Smooth muscle cell (in vitro differentiated cells): ENCODE results near the gene PATL1. TPM values are rescaled to one million over a fixed set of nuclear protein-coding genes. Genes with fewer than 3 reads are reported as not detected.
"Not testable (repeated sequence)": the region's sequence is repeated elsewhere in the genome, so short reads cannot be mapped to it uniquely, and the experiment has no call there.

ENCODE experiments used
- DNase-seq: peaks from one replicate; lab custom pipeline; 2025; ENCODE audit not compliant: unreplicated experiment; lab: John Stamatoyannopoulos, UW
- H2AFZ ChIP-seq: fragments of 200-600 bp; sonication (generic); 2 replicates; pipeline ENCODE4 v1.6.0; 2016; ENCODE audit warnings: antibody characterized with exemption, low read depth, mild to moderate bottlenecking
- H3F3A ChIP-seq: fragments of 200-600 bp; sonication (generic); 2 replicates; pipeline ENCODE4 v1.6.0; 2017; ENCODE audit warnings: antibody characterized with exemption, low read depth
- H3K27ac ChIP-seq: fragments of 200-600 bp; sonication (generic); 2 replicates; pipeline ENCODE4 v1.5.1; 2016; ENCODE audit warnings: low read depth, mild to moderate bottlenecking
- H3K27me3 ChIP-seq: fragments of 200-600 bp; sonication (generic); 2 replicates; pipeline ENCODE4 v1.6.1; 2016; ENCODE audit warnings: low read depth, mild to moderate bottlenecking
- H3K36me3 ChIP-seq: fragments of 200-600 bp; sonication (generic); 2 replicates; pipeline ENCODE4 v1.5.1; 2016; ENCODE audit warnings: low read depth
- H3K4me1 ChIP-seq: fragments of 200-600 bp; sonication (generic); 2 replicates; pipeline ENCODE4 v1.5.1; 2016; ENCODE audit warnings: low read depth
- H3K4me2 ChIP-seq: fragments of 200-600 bp; sonication (generic); 2 replicates; pipeline ENCODE4 v1.6.0; 2016; ENCODE audit warnings: mild to moderate bottlenecking
- H3K4me3 ChIP-seq: fragments of 200-600 bp; sonication (generic); 2 replicates; pipeline ENCODE4 v1.5.1; 2016; ENCODE audit warnings: mild to moderate bottlenecking
- H3K79me2 ChIP-seq: fragments of 200-600 bp; sonication (generic); 2 replicates; pipeline ENCODE4 v1.6.0; 2016; ENCODE audit warnings: low read depth, mild to moderate bottlenecking
- H3K9ac ChIP-seq: fragments of 200-600 bp; sonication (generic); 2 replicates; pipeline ENCODE4 v1.6.0; 2016; ENCODE audit warnings: low read depth
- H3K9me3 ChIP-seq: fragments of 200-600 bp; sonication (generic); replicated peaks from 2 replicates; pipeline ENCODE4 v1.5.1; 2016; ENCODE audit warnings: low read depth
- H4K20me1 ChIP-seq: fragments of 200-600 bp; sonication (generic); 2 replicates; pipeline ENCODE4 v1.6.0; 2016; ENCODE audit warnings: low read depth
- WGBS: methylation state at CpG from one replicate; pipeline ENCODE4 v1.1.7; 2016; ENCODE audit warnings: low lambda C conversion rate; 5-methylcytosine and 5-hydroxymethylcytosine counted together
- polyA plus RNA-seq: library from polyadenylated mRNA; unstranded; fragments of >200 nt; fragmentation: Nextera tagmentation; extraction: Ambion mirVana; gene quantifications from 2 replicates; pipeline ENCODE4 v1.2.1, GENCODE V29; 2016
- total RNA-seq: library from RNA; depleted of rRNA; stranded (reverse); fragments of >200 nt; gene quantifications from 2 replicates; pipeline ENCODE4 v1.2.3, GENCODE V29; 2014
- TF ChIP-seq, protein P1 (sequence below): fragments of 200-600 bp; sonication (generic); IDR thresholded peaks from 2 replicates; pipeline ENCODE4 v1.5.1; 2017; ENCODE audit warnings: borderline replicate concordance, mild to moderate bottlenecking, antibody characterized with exemption; ENCODE audit not compliant: insufficient read depth, poor library complexity, severe bottlenecking

The PATL1 gene
- total and polyA plus RNA-seq, 2 experiments from 2014 or later: 16.5 to 35.2 TPM

GRCh38 chr11:59630493-59630892, 38.3 kb downstream of the PATL1 start:
- H3K27ac ChIP-seq: no peak overlapping the region
- H3K4me1 ChIP-seq: no peaks in the 10 kb centered on the region
- 94% methylated on average over 2 of the region's 2 CpGs for WGBS
- H2AFZ ChIP-seq: no peak overlapping the region
- no peaks in the 10 kb centered on the region for H3K27me3 ChIP-seq
- no peaks in the 10 kb centered on the region for H3K9me3 ChIP-seq
- TF ChIP-seq, protein P1, sequence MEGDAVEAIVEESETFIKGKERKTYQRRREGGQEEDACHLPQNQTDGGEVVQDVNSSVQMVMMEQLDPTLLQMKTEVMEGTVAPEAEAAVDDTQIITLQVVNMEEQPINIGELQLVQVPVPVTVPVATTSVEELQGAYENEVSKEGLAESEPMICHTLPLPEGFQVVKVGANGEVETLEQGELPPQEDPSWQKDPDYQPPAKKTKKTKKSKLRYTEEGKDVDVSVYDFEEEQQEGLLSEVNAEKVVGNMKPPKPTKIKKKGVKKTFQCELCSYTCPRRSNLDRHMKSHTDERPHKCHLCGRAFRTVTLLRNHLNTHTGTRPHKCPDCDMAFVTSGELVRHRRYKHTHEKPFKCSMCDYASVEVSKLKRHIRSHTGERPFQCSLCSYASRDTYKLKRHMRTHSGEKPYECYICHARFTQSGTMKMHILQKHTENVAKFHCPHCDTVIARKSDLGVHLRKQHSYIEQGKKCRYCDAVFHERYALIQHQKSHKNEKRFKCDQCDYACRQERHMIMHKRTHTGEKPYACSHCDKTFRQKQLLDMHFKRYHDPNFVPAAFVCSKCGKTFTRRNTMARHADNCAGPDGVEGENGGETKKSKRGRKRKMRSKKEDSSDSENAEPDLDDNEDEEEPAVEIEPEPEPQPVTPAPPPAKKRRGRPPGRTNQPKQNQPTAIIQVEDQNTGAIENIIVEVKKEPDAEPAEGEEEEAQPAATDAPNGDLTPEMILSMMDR: no peak
- H3F3A ChIP-seq: no peaks in the 10 kb centered on the region
- H3K79me2 ChIP-seq: no peaks in the 10 kb centered on the region
- H3K4me2 ChIP-seq: no peak overlapping the region
- H3K36me3 ChIP-seq: no peaks in the 10 kb centered on the region
- H3K9ac ChIP-seq: no peak overlapping the region
- H4K20me1 ChIP-seq: no peaks in the 10 kb centered on the region
- no peak overlapping the region for H3K4me3 ChIP-seq
- DNase-seq: no peak

GRCh38 chr11:59629996-59630395, 38.8 kb downstream of the PATL1 start:
- TF ChIP-seq, protein P1: no peak
- no peak overlapping the region for H3K4me3 ChIP-seq
- no peaks in the 10 kb centered on the region for H3K79me2 ChIP-seq
- no peaks in the 10 kb centered on the region for H3K9me3 ChIP-seq
- DNase-seq: no peak
- no peaks in the 10 kb centered on the region for H3K27me3 ChIP-seq
- H3K27ac ChIP-seq: no peak overlapping the region
- H3K36me3 ChIP-seq: no peaks in the 10 kb centered on the region
- H3K9ac ChIP-seq: no peak overlapping the region
- H3K4me2 ChIP-seq: no peak overlapping the region
- no peaks in the 10 kb centered on the region for H3K4me1 ChIP-seq
- H3F3A ChIP-seq: no peaks in the 10 kb centered on the region
- no peaks in the 10 kb centered on the region for H4K20me1 ChIP-seq
- H2AFZ ChIP-seq: no peak overlapping the region

DNA sequence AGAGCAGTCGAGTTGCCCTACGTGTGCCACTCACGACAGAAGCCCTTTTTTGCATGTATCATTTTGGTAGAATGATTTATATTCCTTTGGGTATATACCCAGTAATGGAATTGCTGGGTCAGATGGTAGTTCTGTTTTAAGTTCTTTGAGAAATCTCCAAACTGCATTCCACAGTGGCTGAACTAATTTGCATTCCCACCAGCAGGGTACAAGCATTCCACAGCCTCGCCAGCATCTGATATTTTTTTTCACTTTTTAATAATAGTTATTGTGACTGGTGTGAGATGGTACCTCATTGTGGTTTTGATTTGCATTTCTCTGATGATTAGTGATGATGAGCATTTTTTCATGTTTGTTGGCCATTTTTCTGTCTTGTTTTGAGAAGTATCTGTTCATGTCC, 41.9 kb downstream of the PATL1 start:
- not testable (repeated sequence) for H3K4me2 ChIP-seq, H3K79me2 ChIP-seq, H3K9me3 ChIP-seq, DNase-seq, H3K9ac ChIP-seq, H3K27ac ChIP-seq, H3K4me3 ChIP-seq, H2AFZ ChIP-seq, H3K27me3 ChIP-seq, H3F3A ChIP-seq, H3K4me1 ChIP-seq, H3K36me3 ChIP-seq, H4K20me1 ChIP-seq
- TF ChIP-seq, protein P1: peak; percentile 31
- 88% methylated on average over 4 of the region's 4 CpGs for WGBS

DNA sequence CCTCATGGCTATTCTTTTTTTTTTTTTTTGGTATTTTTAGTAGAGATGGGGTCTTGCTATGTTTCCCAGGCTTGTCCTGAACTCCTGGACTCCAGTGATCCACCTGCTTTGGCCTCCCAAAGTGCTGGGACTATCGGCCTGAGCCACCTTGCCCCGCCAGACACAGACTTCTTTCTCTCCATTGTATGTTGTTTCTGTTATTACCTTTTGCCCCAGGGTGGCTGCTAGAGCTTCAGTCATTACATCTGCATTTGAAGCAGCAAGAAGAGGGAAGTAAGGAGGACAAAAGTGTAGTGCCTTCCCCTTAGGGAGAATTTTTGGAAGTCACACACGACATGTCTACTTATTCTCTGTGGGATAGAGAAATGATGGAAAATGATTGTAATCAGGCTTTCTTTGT, 43.1 kb downstream of the PATL1 start:
- no peaks in the 10 kb centered on the region for H3F3A ChIP-seq
- H3K4me2 ChIP-seq: no peak overlapping the region
- no peak overlapping the region for H2AFZ ChIP-seq
- DNase-seq: no peak
- H3K4me1 ChIP-seq: no peaks in the 10 kb centered on the region
- 62% methylated on average over 3 of the region's 3 CpGs for WGBS
- TF ChIP-seq, protein P1: no peak
- H3K9me3 ChIP-seq: no peaks in the 10 kb centered on the region
- H3K36me3 ChIP-seq: no peaks in the 10 kb centered on the region
- H3K27ac ChIP-seq: no peak overlapping the region
- H3K9ac ChIP-seq: no peak overlapping the region
- H4K20me1 ChIP-seq: no peaks in the 10 kb centered on the region
- H3K79me2 ChIP-seq: no peaks in the 10 kb centered on the region
- no peaks in the 10 kb centered on the region for H3K27me3 ChIP-seq
- H3K4me3 ChIP-seq: no peak overlapping the region
